Body of pancreas (tissue), 4 donors: ENCODE data around the gene ACADS.

Source experiments
- POLR2A ChIP-seq, 3 donors: fragments of 450-650 bp; IDR thresholded peaks; one replicate each; pipeline ENCODE4 v1.6.1; 2016; ENCODE audit warnings: antibody characterized with exemption in 3 of 3, mild to moderate bottlenecking in 2 of 3
- TF ChIP-seq, protein P1 (sequence below), 7 experiments: fragments of 450-650 bp in 4 of 7; fragments of 200-600 bp in 3 of 7; sonication (generic) in 3 of 7; IDR thresholded peaks; one replicate each; pipeline ENCODE4 v1.5.1; 2016 to 2019; ENCODE audit warnings: antibody characterized with exemption in 7 of 7

DNA sequence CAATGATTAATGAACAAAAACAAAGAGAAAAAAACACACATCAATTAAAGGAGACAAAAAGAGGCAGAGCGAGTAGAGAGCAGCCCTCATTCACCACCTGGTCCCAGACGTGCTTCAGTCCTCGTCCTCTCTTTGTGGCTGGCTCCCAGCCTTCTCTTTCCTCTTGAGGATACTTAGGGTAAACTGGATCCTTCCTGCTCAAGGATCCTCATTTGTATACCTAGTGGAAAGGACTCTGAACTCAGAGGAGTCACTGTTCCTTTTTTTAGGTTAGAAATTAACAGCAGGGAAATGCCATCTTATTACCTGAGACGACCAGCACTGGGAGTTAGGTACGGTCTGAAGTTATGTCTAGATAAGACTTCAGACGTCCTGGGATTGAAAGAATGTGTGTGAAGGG is 29.0 kb upstream of the ACADS start:
- TF ChIP-seq, protein P1, sequence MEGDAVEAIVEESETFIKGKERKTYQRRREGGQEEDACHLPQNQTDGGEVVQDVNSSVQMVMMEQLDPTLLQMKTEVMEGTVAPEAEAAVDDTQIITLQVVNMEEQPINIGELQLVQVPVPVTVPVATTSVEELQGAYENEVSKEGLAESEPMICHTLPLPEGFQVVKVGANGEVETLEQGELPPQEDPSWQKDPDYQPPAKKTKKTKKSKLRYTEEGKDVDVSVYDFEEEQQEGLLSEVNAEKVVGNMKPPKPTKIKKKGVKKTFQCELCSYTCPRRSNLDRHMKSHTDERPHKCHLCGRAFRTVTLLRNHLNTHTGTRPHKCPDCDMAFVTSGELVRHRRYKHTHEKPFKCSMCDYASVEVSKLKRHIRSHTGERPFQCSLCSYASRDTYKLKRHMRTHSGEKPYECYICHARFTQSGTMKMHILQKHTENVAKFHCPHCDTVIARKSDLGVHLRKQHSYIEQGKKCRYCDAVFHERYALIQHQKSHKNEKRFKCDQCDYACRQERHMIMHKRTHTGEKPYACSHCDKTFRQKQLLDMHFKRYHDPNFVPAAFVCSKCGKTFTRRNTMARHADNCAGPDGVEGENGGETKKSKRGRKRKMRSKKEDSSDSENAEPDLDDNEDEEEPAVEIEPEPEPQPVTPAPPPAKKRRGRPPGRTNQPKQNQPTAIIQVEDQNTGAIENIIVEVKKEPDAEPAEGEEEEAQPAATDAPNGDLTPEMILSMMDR (IDR thresholded peaks at IDR 0.05): no peak
- no peak for TF ChIP-seq POLR2A (IDR thresholded peaks at IDR 0.05)
